Natural killer cell (primary cell): Measurements from ENCODE around the gene ADAMTS17. TPM values are rescaled to one million over a fixed set of nuclear protein-coding genes. Genes with fewer than 3 reads are reported as not detected.

Experiments
- ATAC-seq, 3 donors: fragments of 150-1000 bp in 2 of 3; fragments of 200-7000 bp in 1 of 3; cut with Tn5 transposase; 1 replicate in 1 of 3; 2 replicates in 2 of 3; pipeline ENCODE4 v1.10.0; 2021; ENCODE audit warnings: mild to moderate bottlenecking in 2 of 3, moderate library complexity in 2 of 3
- DNase-seq, 2 donors: peaks; one replicate each; pipeline versions ENCODE4 v3.0.0 to v3.0.0-alpha.2; 2013 to 2021; ENCODE audit warnings: mixed read lengths in 1 of 2
- H3K27ac ChIP-seq: one replicate; pipeline ENCODE4 v1.5.1; 2013; ENCODE audit warnings: mild to moderate bottlenecking, low read length
- H3K27me3 ChIP-seq: one replicate; pipeline ENCODE4 v1.6.1; 2013; ENCODE audit warnings: low read length; ENCODE audit not compliant: control insufficient read depth, insufficient read depth
- H3K36me3 ChIP-seq: one replicate; pipeline ENCODE4 v1.6.1; 2013; ENCODE audit warnings: low read length; ENCODE audit not compliant: control insufficient read depth, insufficient read depth
- H3K4me1 ChIP-seq: one replicate; pipeline ENCODE4 v1.6.1; 2013; ENCODE audit warnings: low read length; ENCODE audit not compliant: control insufficient read depth, insufficient read depth
- H3K4me3 ChIP-seq: one replicate; pipeline ENCODE4 v1.5.1; 2013; ENCODE audit warnings: low read length
- H3K9me3 ChIP-seq: one replicate; pipeline ENCODE4 v1.6.1; 2013; ENCODE audit warnings: low read length; ENCODE audit not compliant: control insufficient read depth, insufficient read depth
- H3K27ac Mint-ChIP-seq, 2 donors: one replicate each; pipeline ENCODE4 v1.8.0; 2022; ENCODE audit warnings: mild to moderate bottlenecking in 2 of 2, mixed read lengths in 2 of 2, moderate library complexity in 1 of 2
- H3K27me3 Mint-ChIP-seq, 2 donors: one replicate each; pipeline ENCODE4 v1.8.0; 2022; ENCODE audit warnings: low read depth in 2 of 2, mixed read lengths in 2 of 2
- H3K36me3 Mint-ChIP-seq: one replicate; pipeline ENCODE4 v1.8.0; 2022; ENCODE audit warnings: mixed read lengths
- H3K4me1 Mint-ChIP-seq, 2 donors: one replicate each; pipeline ENCODE4 v1.8.0; 2022; ENCODE audit warnings: mixed read lengths in 2 of 2
- H3K4me3 Mint-ChIP-seq: one replicate; pipeline ENCODE4 v1.8.0; 2022; ENCODE audit warnings: mild to moderate bottlenecking, moderate library complexity, mixed read lengths
- H3K9me3 Mint-ChIP-seq, 2 donors: one replicate each; pipeline ENCODE4 v1.8.0; 2022; ENCODE audit warnings: mixed read lengths in 2 of 2
- WGBS: methylation state at CpG from one replicate; pipeline ENCODE4 v1.1.7; 2013; ENCODE audit warnings: missing lambda C conversion rate; ENCODE audit not compliant: insufficient coverage; 5-methylcytosine and 5-hydroxymethylcytosine counted together
- intact Hi-C: fragments of 100-400 bp; cut with micrococcal nuclease; formaldehyde crosslinking; loops from one replicate; pipeline ENCODE4 v1.14.2; 2022
- total RNA-seq, 4 donors: library from RNA; stranded (reverse); fragments of 120-200 nt in 1 of 4; gene quantifications; one replicate each; pipeline versions ENCODE4 v1.2.3 to v1.2.4, GENCODE V29; 2013 to 2022
- TF ChIP-seq, protein P1 (sequence below): fragments of 200-600 bp; IDR thresholded peaks from one replicate; pipeline ENCODE4 v1.8.0; 2022; ENCODE audit warnings: antibody characterized with exemption

Gene ADAMTS17
- total RNA-seq, 3 donors from 2014 or later (not counting 1 experiment from before 2014, with no cell fraction given): 4.8 to 9.5 (median 5.3) TPM

DNA sequence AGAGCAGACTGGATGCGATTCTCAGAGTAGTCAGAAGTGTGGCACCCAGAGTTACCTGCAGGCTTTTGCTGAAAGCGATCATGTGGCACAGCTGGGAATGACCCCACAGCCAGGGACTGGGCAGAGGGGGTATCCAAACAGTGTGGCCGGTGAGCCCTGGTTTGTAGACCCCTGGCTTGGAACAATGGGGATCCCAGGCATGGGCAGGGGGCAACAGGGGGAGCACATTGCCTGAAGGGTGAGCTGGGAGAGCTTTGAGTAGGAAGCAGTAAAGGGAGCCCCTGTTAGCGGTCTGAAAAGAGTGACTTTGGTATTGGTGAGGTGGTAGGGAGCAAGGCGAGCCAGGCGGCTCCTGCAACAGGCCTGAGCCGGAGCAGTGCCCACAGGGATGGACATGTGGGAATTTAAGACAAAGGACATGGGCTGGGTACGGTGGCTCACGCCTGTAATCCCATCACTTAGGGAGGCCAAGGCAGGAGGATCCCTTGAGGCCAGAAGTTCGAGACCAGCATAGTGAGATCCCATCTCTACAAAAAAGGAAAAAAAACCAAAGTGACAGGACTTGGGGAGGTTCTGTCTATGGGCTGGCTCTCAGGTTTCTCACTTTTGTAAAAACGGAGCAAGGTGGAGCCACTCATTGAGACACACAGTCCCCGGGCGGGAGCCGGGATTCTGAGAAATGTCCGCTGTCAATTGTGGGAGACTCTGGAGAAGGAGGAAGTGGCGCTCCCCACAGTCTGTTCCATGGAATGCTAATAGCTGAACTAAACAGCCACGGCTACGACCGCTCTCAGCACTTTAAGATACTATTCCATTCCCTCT is 384.7 kb downstream of the ADAMTS17 start:
- no peak overlapping the region for H3K4me3 ChIP-seq
- no peaks in the 10 kb centered on the region for H3K4me1 ChIP-seq
- TF ChIP-seq, protein P1, sequence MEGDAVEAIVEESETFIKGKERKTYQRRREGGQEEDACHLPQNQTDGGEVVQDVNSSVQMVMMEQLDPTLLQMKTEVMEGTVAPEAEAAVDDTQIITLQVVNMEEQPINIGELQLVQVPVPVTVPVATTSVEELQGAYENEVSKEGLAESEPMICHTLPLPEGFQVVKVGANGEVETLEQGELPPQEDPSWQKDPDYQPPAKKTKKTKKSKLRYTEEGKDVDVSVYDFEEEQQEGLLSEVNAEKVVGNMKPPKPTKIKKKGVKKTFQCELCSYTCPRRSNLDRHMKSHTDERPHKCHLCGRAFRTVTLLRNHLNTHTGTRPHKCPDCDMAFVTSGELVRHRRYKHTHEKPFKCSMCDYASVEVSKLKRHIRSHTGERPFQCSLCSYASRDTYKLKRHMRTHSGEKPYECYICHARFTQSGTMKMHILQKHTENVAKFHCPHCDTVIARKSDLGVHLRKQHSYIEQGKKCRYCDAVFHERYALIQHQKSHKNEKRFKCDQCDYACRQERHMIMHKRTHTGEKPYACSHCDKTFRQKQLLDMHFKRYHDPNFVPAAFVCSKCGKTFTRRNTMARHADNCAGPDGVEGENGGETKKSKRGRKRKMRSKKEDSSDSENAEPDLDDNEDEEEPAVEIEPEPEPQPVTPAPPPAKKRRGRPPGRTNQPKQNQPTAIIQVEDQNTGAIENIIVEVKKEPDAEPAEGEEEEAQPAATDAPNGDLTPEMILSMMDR: no peak
- H3K36me3 ChIP-seq: no peaks in the 10 kb centered on the region
- Mint-ChIP-seq H3K4me3 (no peak overlapping the region), H3K36me3 (no peaks in the 10 kb centered on the region), H3K27ac (no peak overlapping the region), H3K27me3 (peaks cover 19 to 25% of the 10 kb centered on the region in 2 donors), H3K4me1 (no peaks in the 10 kb centered on the region), H3K9me3 (no peaks in the 10 kb centered on the region)
- H3K27ac ChIP-seq: no peak overlapping the region
- intact Hi-C loops: no loop called here
- no peak for DNase-seq
- H3K27me3 ChIP-seq: no peaks in the 10 kb centered on the region
- H3K9me3 ChIP-seq: no peaks in the 10 kb centered on the region
- 84% methylated on average over 19 of the region's 19 CpGs for WGBS
- no peak for ATAC-seq

DNA sequence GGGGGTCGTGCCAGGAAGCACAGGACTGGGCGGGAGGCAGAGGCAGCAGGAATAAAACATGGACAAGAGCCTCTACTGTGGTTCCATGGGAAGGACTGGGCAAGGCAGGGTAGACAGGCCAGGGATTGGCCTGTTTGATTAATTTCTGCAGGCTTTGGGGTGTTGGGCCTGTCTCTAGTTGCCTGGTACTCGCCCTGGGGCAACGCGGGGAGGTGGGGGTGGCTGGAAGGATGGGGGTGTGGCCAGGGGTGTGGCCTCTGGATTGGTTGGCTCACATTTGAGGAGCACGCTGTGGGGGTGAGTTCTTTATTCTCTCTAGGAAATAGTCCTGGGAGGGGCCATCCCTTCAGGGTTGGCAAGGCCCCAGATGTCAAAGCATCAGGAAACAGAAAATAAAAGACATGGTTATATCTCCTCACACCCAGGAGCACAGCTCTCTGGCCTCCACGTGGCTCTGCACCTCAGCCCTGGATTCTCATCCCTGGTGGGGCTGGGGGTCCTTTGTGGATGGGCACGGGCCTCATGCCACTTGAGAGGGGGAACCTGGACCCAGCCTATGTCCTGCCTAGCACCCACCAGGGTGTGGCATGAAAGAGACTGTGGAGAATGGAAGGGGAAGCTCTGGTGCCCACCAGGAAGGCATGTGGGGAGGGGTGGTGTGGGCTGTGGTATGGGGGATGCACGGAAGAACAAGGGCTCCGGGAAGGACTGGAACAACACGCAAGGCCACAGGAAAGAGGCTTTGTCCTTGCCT is 385.6 kb downstream of the ADAMTS17 start:
- H3K36me3 ChIP-seq: no peaks in the 10 kb centered on the region
- TF ChIP-seq, protein P1: no peak
- H3K9me3 Mint-ChIP-seq: no peaks in the 10 kb centered on the region
- no peak overlapping the region for H3K4me3 ChIP-seq
- H3K4me1 Mint-ChIP-seq: no peaks in the 10 kb centered on the region
- H3K27me3 Mint-ChIP-seq: peaks cover 16 to 26% of the 10 kb centered on the region in 2 donors
- DNase-seq (no peak), ATAC-seq (no peak)
- no peaks in the 10 kb centered on the region for H3K36me3 Mint-ChIP-seq
- WGBS: 74% methylated on average over 11 of the region's 11 CpGs
- H3K27ac ChIP-seq: no peak overlapping the region
- intact Hi-C loops: no loop called here
- H3K4me1 ChIP-seq: no peaks in the 10 kb centered on the region
- H3K4me3 Mint-ChIP-seq: no peak overlapping the region
- H3K27ac Mint-ChIP-seq: no peak overlapping the region
- no peaks in the 10 kb centered on the region for H3K9me3 ChIP-seq
- no peaks in the 10 kb centered on the region for H3K27me3 ChIP-seq

DNA sequence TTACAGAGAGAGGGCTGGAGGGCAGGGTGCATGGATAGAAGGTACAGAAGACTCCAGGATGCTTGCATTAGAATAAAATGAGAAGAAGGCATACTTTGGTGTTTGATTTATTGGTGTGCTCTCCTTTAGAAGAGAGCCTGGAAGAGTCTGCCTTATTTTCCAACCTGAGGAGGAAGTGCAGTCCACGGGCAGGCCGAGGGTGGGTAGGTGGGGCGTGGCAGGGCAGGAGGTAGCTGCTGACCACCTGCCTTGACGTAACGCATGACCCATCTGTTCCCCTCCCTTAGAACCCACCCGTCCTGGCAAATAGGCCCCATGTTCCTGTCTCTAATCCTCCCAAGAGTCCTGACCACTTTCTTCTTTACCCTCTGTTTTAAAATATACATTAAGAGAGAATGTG is 386.2 kb downstream of the ADAMTS17 start:
- Histone ChIP-seq H3K9me3 (no peaks in the 10 kb centered on the region), H3K4me1 (no peaks in the 10 kb centered on the region), H3K4me3 (no peak overlapping the region), H3K27ac (no peak overlapping the region), H3K36me3 (no peaks in the 10 kb centered on the region), H3K27me3 (no peaks in the 10 kb centered on the region)
- H3K4me1 Mint-ChIP-seq: no peaks in the 10 kb centered on the region
- TF ChIP-seq, protein P1: no peak
- no peak for ATAC-seq
- 91% methylated on average over 5 of the region's 6 CpGs for WGBS
- no peak overlapping the region for H3K4me3 Mint-ChIP-seq
- intact Hi-C loops: no loop called here
- H3K27me3 Mint-ChIP-seq: peaks cover 18 to 25% of the 10 kb centered on the region in 2 donors
- H3K36me3 Mint-ChIP-seq: peaks cover under 1% of the 10 kb centered on the region
- H3K27ac Mint-ChIP-seq: no peak overlapping the region
- no peaks in the 10 kb centered on the region for H3K9me3 Mint-ChIP-seq
- no peak for DNase-seq
